NB4 (cell line): Measurements from ENCODE around the gene PLEKHG3.

Source experiments
- DNase-seq: peaks from one replicate; pipeline ENCODE4 v3.0.0; 2010; ENCODE audit warnings: low read depth
- H3K4me3 ChIP-seq: one replicate; pipeline ENCODE4 v1.5.1; 2011; ENCODE audit warnings: mild to moderate bottlenecking, low read depth, low read length, moderate library complexity
- MYC ChIP-seq: IDR thresholded peaks from 2 replicates; pipeline ENCODE4 v1.6.1; 2011; ENCODE audit warnings: low read depth, low read length
- POLR2A ChIP-seq: IDR thresholded peaks from 2 replicates; pipeline ENCODE4 v1.6.1; 2011; ENCODE audit warnings: mild to moderate bottlenecking; ENCODE audit not compliant: insufficient read length; ENCODE audit errors: extremely low read depth
- TF ChIP-seq, protein P1 (sequence below): IDR thresholded peaks from 2 replicates; pipeline ENCODE4 v1.6.1; 2011; ENCODE audit warnings: low read depth, low read length
- TF ChIP-seq, protein P2 (sequence below): IDR thresholded peaks from one replicate; pipeline ENCODE4 v1.5.1; 2012; ENCODE audit warnings: low read depth, low read length

Gene PLEKHG3

DNA sequence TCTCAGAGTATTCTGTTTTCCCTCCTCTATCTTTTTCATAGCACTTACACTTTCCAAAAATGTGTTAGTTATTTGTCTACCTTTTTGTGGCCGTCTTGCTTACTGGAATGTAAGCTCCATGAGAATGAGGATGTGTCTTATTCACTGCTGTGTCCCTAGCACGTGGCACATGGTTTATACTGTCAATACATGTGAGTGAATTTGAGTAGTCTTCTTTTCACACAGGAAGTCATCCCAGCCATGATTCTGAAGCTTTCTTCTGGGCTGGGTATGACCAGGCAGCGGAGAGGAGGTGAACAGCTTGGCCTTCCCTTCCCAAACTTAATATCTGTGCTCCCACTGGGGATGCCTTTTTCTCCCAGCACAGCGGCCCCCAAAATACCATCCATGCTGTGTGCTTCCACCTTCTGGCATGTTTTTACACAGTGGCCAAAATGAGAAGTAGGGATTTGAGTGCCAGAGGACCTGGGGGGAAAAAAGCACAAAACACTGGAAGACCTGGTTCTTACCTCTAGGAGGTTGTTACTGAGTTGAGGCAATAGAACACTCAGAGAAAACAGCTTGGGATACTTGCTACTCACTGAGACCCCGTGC is 10.3 kb downstream of the PLEKHG3 start:
- TF ChIP-seq, protein P1, sequence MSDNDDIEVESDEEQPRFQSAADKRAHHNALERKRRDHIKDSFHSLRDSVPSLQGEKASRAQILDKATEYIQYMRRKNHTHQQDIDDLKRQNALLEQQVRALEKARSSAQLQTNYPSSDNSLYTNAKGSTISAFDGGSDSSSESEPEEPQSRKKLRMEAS, result peak; percentile 66; the same call in 1 of the 2 replicates
- TF ChIP-seq, protein P2, sequence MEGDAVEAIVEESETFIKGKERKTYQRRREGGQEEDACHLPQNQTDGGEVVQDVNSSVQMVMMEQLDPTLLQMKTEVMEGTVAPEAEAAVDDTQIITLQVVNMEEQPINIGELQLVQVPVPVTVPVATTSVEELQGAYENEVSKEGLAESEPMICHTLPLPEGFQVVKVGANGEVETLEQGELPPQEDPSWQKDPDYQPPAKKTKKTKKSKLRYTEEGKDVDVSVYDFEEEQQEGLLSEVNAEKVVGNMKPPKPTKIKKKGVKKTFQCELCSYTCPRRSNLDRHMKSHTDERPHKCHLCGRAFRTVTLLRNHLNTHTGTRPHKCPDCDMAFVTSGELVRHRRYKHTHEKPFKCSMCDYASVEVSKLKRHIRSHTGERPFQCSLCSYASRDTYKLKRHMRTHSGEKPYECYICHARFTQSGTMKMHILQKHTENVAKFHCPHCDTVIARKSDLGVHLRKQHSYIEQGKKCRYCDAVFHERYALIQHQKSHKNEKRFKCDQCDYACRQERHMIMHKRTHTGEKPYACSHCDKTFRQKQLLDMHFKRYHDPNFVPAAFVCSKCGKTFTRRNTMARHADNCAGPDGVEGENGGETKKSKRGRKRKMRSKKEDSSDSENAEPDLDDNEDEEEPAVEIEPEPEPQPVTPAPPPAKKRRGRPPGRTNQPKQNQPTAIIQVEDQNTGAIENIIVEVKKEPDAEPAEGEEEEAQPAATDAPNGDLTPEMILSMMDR, result no peak
- no peak for TF ChIP-seq MYC
- TF ChIP-seq POLR2A, result no peak
- H3K4me3 ChIP-seq, result no peak overlapping the region
- DNase-seq, result no peak

DNA sequence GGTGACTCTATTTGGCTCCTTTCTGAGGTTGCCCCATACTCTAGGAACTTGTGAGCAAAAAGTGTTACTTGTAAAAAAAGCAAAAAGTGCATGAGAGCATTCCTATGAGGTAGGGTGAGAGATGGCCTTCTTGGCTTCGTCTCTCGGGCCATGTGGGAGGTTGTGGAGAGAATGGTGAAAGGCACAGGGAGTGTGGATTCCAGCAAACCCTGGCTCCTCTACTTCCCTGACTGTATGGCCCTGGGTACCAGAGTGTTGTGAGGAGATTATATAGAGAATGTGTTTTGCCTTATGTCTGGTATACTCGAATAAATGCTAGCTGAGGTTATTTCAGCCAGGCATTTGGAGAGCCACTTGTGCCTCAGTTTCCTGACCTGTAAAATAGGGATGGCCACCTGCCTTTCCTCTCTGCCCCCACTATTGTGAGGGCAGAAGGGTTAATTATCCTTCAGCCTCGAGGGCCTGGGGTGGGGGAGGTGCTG is 11.0 kb downstream of the PLEKHG3 start:
- TF ChIP-seq POLR2A (no peak), MYC (no peak)
- TF ChIP-seq, protein P1, result no peak
- TF ChIP-seq, protein P2, result no peak
- no peak for DNase-seq
- no peak overlapping the region for H3K4me3 ChIP-seq

DNA sequence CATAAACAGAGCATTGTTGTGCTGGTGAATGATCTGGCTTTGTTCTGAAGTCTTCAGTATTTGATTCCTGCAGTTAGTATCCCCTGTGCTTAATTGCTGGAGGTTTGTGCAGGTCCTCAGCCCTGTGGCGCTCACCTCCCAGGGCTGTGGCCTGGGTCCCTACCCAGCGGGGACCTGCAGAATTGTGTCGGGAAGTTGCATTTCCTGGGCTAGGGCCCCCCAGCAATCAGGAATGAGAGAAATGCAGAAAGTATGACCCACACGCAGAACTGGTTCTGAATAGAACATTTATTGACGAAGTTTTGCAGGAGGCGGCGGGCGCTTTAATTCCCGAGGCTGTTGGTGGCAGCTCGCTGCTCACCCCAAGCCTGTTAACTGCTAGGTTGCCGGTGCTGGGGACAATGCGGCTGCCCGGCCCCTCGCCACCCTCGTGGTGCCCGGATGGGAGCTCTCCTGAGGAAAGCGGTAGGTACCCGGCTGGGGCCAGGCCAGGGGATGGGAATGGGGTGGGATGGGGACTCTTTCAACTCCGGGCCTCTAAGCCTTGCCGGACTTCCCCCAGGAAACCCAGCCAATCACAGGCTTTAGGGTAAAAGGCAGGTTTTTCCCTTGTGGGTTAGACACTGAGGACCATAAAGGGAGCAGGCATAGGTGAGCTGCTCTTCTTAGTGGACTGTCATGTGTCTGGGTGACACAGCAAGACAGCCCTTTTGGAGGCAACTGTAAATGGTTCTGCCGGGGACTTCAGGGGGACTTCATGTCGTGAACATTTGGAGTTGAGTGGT is 11.6 kb downstream of the PLEKHG3 start:
- DNase-seq, result peak; percentile 28
- no peak for TF ChIP-seq POLR2A
- H3K4me3 ChIP-seq, result no peak overlapping the region

DNA sequence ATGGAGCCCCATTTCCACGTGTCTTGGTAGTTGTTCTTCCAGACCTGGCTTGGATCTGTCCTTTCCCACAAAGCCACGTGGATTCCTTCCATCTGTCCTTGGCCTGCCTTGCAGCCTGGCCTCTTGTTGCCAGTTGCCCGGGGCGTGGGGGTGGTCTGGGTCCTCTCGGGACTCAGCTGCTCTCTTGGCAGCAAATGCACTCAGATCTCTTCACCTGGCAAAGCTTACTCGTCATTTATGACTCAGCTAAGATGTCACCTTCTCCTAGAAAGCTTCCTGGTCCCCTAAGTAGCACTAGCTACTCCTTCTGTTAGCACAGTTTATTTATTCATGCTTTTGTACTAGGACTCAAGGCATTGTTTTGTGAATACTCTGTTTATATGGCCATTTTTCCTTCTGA is 13.6 kb downstream of the PLEKHG3 start:
- TF ChIP-seq POLR2A (no peak), MYC (no peak)
- TF ChIP-seq, protein P2, result no peak
- TF ChIP-seq, protein P1, result no peak
- no peak for DNase-seq
- H3K4me3 ChIP-seq, result no peak overlapping the region

DNA sequence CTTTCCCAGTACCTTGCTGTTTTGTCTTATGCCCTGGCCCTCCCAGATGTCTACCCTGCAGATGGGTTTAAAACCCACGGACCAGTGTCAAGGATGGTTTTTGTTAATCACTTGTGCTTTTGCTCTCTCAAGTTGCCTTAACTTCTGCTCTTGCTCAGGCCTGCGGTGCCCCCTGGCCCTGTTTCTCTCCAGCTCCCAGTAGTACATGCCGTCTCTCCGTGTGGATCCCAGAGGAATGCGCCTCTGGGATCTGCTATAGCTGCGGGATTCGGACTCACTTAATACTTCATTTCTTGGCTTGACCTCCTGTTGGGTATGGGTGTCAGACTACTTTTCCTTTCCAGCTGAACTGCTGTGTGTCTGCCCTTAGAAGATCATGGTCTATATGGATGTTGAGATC is 14.5 kb downstream of the PLEKHG3 start:
- TF ChIP-seq POLR2A, result no peak
- no peak for TF ChIP-seq MYC
- TF ChIP-seq, protein P1, result no peak
- TF ChIP-seq, protein P2, result no peak
- no peak overlapping the region for H3K4me3 ChIP-seq
- no peak for DNase-seq

DNA sequence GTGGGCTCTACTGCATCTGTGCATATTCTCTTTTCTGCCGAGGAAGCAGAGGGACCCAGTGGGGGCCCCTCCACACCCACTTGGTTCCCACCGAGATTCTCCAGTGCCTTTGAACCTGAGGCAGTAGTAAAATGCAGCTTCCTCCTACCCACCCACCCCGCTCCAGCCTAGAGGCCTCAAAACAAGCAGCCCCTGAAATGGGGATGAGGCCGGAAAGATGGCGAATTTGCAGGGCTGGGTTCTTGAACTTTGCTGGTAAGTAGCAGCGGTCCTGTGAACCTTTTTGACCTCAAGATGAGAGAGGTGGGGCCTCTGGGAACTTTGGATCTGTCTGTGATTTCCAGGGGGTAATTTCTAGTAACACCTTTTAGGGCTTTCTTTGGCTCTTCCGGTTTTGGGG is 15.4 kb downstream of the PLEKHG3 start:
- no peak for DNase-seq
- TF ChIP-seq, protein P1, result no peak
- no peak for TF ChIP-seq POLR2A
- TF ChIP-seq, protein P2, result no peak
- TF ChIP-seq MYC, result no peak
- no peak overlapping the region for H3K4me3 ChIP-seq
